GM21529 (cell line): Measurements from ENCODE around the gene TTLL11.
"Not testable (repeated sequence)": the region's sequence is repeated elsewhere in the genome, so short reads cannot be mapped to it uniquely, and the experiment has no call there.

Experiments
- ATAC-seq: cut with Tn5 transposase; IDR thresholded peaks from one replicate; pipeline ENCODE4 v1.9.1; 2021; ENCODE audit not compliant: unreplicated experiment

TTLL11 gene

DNA sequence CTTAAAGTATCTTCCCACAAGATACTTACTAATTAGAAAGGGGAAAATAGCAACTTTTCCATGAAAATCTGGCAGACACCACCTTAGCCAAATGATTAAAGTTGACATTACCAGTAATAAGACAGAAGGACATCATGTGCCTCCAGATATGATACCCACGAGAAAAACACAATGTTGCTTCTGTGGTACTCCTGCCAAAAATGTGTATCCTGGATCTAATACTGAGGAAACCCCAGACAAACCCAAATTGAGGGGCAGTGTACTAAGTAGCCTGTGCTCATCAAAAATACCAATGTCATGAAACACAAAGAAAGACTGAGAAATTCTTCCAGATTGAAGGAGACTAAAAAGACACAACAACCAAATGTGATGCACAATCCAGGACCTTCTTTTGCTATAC lies 85.3 kb downstream of the TTLL11 start:
- no peak for ATAC-seq

DNA sequence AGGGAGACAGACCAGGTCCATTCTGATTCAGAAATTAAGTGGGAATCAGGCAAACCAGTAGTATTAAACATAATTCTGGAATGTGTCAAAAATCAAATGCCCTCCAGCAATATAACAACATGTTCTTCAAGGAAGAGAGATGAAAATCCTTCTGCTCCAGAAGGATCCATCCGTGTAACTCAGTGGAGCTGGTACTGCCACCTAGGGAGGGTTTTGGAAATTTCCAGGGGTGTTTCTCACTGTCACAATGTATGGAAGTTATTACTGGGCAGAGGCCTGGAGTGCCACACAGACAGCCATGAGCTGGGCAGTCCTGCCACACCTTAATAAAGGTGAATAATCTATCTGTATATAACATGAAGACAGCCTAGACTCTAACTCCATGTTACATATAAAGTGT lies 87.5 kb downstream of the TTLL11 start:
- no peak for ATAC-seq

DNA sequence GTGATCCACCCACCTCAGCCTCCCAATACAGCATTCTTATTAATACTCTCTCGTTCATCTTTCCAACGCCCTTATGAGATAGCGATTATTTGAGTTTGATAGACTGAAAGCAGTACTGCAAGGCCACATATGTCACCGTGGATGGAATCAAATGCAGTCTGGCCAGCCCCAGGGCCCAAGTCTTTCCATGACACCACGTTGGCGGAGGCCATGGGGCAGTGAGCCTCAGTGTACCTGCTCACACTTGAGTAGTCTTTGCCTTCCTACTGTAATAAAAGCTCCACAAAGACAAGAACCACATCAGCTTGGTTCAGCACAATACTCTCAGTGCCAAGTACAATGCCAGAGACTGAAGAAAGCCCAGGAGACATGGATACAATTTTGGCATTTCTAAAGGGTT lies 88.5 kb downstream of the TTLL11 start:
- no peak for ATAC-seq

DNA sequence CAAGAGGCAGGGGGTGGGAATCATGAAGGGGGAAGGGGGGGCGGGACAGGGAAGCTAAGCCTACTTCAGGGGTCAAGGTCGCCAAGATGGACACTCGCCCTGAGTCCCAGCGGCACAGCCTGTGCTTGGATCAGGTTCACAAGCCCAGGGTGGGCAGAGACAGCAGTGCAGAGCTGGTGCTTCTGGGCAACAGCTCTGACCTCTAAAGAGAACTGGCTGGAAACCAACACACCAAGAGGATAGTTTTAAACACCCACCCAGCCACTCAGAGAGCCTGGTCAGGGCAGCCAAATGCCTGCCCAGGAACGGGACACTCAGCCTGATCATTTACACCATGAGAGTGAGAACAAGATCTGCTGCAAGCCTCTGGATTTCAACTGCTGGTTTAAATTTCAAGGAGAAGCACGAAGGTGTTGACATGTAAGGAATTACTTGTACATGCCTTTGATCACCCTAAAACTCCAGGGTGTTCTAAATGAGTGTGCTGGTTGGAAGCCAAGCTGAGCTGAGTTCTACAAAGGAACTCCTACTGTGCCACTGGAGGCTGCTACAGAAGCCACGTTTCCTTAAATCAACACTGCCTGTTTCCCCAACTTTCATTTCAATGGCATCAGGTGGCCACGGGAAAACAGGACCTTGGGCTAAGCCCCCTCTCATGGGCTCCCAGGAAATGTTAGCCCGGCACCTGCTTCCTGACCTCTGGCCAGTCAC lies 91.5 kb downstream of the TTLL11 start:
- no peak for ATAC-seq

DNA sequence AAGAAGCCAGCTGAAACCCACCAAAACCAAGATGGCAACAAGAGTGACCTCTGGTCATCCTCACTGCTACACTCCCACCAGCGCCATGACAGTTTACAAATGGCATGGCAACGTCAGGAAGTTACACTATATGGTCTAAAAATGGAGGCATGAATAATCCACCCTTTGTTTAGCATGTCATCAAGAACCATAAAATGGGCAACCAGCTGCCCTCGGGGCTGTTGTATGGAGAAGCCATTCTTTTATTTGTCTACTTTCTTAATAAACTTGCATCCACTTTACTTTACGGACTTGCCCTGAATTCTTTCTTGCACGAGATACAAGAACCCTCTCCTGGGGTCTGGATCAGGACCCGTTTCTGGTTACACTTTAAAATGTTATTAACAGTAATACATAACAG lies 92.6 kb downstream of the TTLL11 start:
- not testable (repeated sequence) for ATAC-seq

DNA sequence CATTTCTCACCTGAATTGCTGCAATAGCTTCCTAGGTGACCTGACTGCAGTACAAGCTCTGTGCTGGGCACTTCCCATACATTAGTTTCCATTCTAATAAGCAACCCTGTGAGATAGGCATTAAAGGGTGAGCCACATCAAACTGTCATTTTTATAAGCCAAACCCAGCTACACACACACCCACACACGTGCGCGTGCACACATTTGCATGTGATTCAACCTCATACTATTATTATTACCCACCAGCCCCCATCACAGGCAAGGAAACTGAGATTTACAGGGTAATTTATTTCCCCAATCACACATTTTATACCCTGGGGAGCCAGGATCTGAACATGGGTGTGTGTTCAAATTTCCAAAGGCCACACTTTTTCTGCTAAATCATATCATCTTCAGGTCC lies 93.6 kb downstream of the TTLL11 start:
- ATAC-seq: no peak

DNA sequence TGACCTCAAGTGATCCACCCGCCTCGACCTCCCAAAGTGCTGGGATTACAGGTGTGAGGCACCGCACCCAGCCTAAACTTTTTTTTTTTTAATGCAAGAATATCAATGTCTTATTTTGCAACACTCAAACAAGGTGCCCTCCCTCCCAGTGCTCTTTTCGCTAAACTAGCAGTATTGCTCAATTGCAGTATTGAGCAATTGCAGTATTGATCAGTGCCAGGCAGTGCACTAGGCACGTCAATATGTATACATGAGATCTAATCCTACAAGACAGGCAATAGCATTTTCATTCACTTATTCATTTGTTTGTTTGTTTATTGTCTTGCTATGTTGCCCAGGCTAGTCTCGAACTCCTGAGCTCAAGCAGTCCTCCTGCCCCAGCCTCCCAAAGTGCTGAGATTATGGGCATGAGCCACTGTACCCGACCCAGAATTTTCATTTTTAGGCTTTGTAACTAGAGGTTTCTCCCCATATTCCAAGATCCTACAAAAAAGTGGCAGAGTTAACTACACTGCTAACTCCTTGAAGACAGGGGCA lies 94.5 kb downstream of the TTLL11 start:
- ATAC-seq: no peak

DNA sequence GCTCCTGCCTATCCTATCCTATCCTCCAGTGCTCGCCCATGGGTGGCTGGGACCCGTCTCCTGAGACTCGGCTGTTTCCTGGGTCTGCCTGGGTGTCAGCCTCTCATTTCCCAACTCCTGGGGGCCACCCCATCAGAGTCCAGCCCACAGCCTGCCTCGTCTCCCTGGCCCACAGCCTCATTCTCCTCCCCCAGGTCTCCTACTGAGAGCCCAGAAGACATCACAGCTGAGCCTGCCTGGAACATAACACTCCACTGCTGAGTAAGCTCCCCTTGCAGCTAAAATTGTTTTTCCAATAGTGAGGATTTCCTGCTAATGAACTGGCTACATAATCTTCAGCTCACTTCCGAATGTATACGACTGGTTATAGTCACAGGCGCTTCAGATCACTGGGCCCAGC lies 95.3 kb downstream of the TTLL11 start:
- ATAC-seq: no peak

DNA sequence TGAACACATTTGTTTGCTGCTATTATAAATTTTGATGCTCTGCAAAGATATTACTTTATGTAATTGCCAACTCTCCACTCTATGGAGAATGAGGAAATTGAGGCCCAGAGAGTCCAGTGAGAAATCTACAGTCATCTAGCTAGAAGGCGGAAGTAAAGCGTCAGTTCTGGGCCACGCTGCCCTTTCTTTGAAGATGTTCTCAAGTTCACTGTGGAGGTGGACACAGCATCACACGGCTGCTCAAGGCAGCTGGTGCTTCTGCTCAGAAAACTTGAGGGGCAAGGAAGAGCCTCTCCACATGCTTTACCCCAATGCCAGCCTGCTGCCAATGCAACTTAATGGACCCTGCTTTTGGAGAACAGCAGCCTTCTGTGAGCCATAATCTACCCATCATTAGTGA lies 96.3 kb downstream of the TTLL11 start:
- ATAC-seq: no peak

DNA sequence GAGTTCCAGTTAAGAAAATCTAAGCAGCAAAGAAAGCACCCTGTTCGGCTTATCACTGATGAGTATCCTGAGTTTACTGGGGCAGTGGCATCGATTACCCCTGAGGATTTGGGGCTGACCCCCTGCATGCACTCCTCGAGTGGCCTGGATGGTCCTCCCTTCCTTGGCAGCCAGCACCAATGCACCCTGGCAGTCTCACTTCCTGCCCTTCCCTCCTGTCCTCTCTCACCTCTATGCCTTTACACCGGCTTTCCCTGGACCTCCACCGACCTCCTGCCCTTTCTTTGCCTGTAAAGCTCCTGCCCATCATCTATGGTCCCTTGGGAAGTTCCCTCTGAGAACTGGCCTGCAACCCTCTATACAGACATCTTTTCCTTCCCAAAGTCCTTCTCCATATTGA lies 97.1 kb downstream of the TTLL11 start:
- no peak for ATAC-seq

DNA sequence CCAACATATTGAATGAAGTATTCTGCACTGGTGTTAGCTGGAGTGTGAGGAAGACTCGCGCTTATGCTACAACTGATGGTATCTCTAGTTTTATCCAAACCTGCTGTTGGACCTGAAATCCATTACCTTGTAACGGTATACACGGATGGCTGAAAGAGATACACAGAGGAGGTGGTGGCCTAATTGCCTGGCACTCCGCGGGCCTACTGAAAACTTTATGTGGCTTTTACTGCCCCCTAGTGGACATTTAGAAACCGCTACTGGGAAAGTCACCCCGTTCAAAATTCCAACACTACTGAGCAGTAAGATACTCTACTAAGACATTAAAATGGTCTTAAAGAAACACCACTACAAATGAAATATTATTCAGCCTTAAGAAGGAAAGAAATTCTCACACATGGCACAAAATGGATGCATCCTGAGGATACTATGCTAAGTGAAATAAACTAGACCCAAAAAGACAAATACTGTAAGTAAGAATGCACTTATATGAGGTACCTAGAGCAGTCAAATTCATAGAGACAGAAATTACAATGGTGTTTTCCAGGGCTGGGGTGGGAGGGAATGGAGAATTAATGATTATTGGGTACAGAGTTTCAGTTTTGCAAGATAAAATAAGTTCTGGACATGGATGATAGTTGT lies 100.4 kb downstream of the TTLL11 start:
- peak; percentile 77 for ATAC-seq

DNA sequence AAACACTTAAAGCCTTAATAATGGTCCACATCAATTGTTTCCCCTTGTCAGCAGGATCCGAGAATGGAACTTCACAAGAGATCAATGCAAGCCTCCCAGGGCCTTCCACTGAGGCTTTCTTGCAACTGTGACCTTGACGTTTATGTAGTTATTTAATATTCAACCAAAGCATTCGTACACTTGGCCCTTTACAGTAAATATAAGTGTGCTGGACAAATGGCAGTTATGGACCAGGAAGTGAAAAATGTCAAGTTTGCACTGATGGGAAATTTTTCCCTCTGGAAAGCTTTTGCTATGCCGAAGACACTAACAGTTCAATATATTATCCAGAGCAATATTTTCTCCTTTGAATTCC lies 101.8 kb downstream of the TTLL11 start:
- ATAC-seq: no peak

DNA sequence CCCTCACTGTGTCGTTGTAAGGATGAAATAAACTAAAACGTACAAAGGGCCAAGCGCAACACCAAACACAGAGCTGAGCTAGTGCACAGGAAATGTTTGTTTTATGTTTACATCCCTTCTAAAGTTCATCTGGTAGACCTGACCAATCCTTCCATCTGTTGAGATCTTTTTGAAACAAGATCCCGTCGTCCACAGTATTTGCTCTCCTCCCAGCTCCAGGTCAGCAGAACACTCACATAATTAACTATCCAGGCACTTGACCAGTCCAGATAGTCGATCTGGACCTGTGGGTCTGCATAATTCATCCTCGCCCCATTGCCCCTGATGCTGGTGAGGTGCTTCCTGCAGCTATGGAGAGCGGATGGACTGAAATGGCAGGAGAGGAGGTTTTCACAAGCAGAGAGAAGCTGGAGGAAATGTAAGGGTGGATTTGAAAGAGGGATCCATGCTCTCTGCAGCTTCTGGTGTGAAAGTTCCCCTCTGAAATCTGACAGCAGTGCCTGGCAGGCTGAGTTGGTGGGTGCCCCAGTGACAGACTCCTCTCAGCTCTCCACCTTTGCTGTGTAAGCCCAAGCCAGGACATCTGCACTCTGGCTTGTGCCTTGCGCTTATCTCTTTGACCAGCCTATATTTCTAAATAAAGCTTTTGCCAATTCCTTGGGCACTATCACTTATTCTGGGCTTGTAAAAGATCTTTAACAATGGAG lies 102.4 kb downstream of the TTLL11 start:
- no peak for ATAC-seq

DNA sequence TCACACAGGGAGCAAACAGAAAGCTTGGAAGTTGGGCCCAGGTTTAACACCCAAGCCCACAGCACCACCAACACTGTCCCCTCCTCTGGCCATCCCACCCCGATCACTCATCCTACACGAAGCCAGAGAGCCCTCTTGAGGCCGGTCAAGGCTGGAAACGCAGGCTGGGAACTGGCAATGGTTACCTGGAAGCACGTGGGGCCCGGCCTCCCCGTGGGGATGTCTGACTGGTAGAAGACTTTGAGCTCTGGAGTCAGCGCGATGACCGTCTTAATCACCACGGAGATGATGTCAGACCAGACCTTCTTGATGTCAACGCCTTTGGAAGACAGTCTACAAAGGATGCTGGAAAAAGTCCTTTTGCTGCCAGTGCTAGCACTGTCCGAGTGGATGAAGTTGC lies 104.1 kb downstream of the TTLL11 start:
- no peak for ATAC-seq

DNA sequence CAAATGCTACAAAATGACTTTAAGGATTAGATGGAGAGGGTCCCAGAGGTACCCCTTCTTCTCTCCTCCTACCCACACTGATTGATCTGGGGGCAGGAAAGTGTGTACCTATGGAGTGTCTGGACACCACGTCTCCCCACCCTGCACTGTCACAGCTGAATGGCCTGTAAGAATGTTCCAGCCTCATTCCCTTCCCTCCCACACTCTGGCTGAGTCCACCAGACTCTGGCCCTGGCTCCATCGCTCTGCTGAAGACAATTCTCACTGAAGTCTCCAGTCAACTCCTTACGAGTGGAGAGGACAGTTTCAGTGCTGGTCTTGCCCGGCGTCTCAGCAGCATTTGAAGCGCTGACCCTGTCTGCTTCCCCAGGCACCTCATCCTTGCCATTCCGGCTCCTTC lies 105.8 kb downstream of the TTLL11 start:
- no peak for ATAC-seq

DNA sequence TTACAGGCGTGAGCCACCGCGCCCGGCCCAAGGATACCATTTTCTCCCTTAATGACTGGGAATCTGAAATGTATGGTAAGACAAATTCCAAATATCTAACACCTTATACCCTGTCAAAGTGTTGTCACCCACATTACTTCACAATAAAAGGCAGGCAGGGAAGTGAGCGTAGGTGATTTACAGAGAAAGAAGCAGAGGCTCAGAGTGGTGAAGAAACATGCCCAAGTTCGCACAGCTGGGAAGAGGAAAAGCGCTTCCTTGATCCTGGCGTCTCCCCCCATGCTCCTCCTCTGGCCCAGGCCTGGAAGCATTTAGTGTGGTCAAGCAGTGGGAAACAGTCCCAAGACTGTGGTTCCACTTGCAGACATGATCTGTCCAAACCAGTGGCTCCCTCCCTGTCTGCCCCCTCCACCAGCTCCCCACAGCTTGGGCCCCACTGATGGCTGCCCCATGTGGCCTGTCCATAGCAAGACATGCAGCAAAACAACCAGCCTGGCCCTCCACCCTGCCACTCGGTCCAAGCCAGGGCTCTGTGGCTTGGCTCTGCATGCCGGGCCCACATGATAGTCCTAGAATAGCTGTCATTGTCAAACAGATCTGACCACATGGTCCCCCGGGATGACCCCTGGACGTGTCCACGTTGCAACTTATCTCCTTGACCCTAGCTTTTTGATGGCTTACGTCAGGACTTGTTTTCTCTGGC lies 107.2 kb downstream of the TTLL11 start:
- ATAC-seq: no peak

DNA sequence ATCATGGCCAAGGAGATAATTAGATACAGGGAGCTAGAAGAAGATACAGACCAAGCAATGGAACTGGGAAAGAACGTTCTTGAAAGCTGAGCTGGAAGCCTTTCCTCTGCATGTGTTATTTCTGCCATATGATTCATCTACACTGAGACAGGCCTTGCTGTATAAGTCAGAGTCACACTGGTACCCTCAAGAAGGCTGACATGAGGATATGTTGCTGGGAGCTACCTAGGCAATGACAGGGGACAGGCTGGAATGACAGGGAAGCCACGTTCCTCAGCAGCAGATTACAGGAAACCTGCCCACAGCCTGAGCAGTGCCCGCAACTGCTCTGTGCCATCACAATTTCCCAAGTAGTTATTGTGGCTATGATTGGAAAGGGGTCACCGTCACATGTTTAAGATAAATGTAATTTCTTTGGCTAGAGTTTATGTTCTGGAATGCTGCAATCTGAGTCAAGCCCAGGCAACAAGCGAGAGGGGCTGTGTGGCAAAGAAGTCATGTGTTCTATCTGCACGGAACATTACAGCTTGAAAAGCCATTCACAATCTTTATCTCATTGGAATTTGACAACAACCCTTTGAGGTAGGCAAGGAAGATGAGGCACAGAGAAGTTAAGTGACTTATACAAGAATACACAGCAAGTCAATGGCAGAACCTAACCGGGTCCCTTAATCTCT lies 108.2 kb downstream of the TTLL11 start:
- no peak for ATAC-seq

DNA sequence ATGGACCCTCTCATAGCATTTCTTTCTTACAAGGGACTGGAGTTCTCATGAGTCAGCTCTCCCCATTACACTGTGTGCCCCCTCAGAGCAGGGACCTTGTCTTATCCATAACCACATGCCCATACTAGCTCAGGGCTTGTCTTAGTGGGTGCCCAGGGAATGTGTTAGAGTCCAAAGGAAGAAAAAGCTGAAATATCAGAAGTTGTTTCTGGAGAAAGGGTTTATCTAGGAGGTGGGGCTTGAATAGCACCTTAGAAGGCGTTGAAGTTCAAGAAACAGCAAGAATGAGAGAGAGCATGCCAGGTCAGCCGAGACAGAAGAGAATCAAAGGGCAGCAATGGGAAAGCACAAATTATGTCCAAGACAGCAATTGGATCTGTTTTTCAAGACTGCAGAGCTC lies 109.4 kb downstream of the TTLL11 start:
- ATAC-seq: no peak

DNA sequence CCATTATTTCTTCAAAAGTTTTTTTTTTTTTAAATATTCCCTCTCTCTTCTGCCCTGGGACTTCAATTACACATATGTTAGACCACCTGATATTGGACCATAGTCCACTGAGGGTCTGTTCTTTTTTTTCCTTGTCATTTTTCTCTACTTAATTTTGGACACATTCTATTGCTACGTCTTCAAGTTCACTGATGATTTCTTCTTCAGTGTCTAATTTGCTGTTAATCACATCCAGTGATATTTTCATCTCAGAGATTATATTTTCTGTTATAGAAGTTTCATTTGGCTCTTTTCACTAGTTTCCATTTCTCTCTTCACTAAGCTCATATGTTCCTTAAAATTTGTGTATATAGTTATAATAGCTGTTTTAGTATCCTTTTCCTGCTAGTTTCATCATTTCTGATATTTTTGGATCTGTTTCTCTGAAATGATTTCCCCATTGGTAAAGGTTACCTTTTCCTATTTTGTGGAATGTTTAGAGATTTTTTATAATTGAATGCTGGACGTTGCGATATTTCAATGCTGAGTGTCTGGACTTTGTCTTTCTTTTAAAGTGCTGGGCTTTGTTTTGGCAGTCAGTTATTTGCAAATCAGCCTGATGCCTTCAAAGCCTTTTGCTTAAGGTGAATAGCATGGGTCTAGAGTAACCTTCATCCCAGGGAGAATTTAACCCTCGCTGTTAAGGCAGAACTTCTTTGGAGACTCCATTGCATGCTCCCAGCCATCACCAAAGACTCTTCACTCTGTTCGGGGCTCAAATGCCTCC lies 111.8 kb downstream of the TTLL11 start:
- ATAC-seq: no peak

DNA sequence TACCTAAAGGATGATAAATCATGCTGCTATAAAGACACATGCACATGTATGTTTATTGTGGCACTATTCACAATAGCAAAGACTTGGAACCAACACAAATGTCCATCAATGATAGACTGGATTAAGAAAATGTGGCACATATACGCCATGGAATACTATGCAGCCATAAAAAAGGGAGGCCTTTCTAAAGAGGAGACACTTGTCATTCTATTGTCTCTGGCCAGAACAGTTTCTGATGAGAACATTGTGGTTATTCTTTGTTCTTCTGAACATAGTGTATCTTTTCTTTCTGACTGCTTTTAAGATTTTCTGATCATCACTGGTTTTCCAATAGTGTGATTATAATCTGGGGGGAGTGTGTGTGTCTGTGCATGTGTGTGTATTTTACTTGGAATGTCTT lies 112.4 kb downstream of the TTLL11 start:
- not testable (repeated sequence) for ATAC-seq
